ENCODE measurements around the gene MRPL1.
A peak's percentile ranks its signal among the peaks of the same experiment; 100 is the strongest.
"Not testable (repeated sequence)": the region's sequence is repeated elsewhere in the genome, so short reads cannot be mapped to it uniquely, and the experiment has no call there.

MRPL1 gene

DNA sequence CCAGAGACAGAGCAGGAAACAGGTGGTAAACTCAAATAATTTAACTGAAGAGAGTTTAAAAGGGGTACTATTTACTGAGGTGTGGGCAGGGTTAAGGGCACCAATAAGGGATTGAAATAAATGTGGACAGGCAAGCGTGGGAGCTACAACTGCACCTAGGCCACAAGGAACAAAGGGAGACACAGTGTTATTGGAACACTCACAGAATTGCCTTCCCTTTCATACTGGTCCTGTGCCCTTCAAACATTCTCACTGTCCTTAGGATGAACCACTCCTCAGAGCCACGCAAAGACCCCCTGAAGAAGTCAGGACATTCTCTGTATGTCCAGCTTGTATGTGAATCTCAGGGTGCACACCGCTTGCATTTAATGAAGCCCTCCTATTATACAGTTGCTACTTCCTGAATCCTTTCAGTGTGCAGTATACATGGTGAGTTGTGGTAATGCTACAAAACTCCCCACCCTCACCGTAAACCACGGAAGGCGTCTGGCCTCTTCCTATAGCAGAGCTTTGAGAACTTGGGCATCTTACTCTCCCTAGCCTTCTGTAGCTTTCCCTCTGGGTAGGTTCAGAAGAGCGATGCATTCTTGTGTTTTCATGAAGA, 9.6 kb upstream of the MRPL1 start:
- peak; percentile 68 for DNase-seq

DNA sequence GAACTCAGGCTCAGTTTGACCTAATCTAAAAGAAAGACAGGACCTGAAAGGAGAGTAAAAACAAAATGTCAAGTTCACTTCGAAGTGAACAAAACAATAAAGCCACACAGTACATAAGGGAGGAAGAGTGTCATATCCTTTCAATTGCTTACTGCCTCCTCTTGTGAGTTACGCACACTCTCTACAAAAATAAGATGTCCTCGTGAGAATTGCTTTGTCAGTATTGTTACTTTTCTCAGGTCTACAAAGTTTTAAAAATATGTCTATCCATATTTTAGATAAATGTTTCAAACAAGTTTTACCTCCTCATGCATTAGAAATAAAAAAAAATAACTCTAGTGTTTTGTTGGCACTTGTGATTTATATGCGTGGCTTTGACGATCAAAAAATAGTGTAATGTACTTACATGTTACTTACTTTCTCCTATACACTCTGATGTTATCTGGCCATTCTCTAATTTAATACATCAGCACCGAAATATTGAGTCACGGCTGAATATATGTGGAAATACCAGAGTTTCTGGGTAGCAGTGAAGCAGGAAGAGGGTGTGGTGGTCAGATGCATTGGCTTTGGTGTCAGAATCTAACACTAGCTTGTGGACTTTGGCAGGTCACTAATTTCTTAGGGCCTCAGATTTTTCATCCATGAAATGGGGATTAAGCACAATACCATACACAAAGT, 8.1 kb upstream of the MRPL1 start:
- peak; percentile 17 for DNase-seq

DNA sequence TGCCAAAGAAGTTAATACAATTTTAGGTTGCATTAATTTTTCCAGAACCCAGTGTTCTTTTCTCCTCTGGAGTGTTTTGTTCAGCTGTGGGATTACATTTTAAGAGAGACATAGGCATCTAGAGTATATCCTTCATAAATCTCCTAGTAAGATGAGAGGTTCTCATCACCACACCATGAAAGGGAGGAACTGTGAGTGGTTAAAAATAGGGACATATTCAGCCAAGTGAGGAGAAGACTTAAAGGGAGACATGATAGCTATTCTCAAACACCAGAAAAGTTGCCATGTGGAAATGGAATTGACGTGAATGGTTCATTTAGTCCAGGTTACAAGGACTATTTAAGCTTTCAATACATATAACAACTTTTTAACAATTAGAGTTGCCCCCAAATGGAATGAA, 6.5 kb upstream of the MRPL1 start:
- DNase-seq = no peak

DNA sequence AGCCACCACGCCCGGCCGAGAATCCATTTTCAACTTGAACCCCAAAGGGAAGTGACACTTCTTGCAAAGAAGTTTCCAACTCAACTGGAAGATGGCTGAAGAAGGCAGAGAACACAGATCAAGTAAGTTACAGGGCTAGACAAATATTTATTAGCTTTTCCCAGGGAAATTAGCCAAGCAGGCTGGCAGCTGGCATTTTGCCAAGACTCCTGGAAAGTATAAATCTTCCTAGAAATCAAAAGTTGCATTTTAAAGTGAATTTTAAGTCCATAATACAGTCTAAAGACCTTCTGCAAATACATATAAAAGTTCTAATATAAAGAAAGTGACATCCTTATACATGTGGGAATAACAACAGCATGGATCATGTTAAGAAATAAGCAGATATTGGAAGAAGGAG, 3.4 kb upstream of the MRPL1 start:
- DNase-seq = no peak

DNA sequence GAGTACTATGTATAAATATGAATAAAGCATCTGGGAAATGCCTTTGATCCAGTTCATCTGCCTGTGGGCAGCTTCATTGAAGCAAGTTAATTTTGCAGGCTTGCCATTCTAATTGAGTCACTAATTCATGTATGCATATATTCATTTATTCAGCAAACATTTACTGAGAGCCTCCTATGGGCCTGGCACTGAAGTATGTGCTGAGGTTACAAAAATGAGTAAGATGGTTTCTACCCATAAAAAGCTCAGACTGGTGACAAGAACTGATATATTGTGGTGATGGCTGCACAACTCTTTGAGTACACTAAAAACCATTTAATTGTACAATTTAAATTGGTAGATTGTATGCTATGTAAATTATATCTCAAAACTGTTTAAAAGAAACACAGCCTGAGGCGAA, 1.1 kb upstream of the MRPL1 start:
- DNase-seq = peak; percentile 40

DNA sequence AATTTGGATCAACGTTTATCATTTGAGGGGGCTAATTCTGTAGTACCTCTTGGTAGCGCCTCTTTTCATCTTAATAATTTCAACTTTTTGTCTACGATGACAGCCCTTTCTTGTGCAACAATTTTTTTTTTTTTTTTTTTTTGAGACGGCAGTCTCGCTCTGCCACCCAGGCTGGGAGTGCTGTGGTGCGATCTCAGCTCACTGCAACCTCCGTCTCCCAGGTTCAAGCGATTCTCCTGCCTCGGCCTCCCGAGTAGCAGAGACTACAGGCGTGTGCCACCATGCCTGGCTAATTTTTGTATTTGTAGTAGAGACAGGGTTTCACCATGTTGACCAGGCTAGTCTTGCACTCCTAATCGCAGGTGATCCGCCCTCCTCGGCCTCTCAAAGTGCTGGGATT, 711 bp downstream of the MRPL1 start:
- DNase-seq = not testable (repeated sequence)

DNA sequence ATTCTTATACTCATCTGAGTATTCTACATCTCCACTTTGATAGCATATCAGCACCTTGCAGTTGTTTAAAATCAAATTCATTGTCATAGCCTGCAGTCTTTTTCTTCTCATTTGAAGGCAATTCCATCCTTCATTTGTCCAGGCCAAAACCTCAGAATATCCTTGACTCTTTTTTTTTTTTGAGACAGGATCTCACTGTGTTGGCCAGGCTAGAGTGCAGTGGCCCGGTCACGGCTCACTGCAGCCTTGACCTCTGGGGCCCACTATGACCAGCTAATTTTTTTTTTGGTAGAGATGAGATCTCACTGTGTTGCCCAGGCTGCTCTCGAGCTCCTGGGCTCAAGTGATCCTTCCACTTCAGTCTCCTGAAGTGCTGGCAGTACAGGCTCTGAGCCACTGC, 2.6 kb downstream of the MRPL1 start:
- no peak for DNase-seq

DNA sequence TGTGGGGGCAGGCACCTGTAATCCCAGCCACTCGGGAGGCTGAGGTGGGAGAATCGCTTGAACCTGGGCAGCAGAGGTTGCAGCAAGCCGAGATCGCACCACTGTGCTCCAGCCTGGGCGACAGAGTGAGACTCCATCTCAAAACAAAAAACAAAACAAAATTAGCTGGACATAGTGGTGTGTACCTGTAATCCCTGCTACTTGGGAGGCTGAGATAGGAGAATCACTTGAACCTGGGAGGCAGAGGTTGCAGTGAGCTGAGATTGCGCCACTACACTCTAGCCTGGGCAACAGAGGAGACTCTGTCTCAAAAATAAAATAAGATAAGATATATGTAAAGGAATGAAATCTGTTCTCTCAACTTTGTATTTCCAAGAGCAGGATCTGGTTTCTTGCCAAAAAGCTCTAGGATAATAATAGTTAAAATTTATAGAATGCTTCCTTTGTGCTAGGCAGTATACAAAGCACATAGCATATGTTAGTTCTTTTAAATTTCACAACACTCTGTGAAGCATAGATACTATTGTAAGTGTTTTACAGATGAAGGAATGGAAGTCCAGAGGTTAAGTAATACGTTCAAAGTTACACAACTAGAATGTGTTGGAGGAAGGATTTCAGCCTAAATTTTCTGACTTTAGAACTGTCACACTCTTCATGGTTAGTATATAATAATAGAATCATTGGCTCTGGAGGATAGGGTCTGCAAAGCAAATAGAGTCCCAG, 10.3 kb downstream of the MRPL1 start:
- DNase-seq = no peak

DNA sequence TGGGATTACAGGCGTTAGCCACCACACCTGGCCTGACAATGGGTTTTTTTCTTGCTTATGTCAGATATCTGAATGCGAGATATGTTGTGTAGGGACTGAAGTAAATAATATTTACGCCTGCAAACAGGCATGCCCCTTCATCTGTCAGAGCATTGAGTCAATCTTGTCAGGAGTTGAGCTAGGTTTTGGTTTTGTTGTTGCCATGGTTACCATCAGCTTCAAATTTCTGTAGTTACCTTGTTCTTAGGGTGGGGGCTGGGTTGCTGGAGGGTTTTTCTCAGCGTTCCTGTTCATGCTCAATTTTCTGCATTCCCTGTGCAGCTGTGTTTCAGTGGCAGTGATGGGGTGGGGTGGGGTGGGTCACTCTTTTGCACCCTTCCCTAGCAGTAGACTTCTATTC, 14.5 kb downstream of the MRPL1 start:
- no peak for DNase-seq

DNA sequence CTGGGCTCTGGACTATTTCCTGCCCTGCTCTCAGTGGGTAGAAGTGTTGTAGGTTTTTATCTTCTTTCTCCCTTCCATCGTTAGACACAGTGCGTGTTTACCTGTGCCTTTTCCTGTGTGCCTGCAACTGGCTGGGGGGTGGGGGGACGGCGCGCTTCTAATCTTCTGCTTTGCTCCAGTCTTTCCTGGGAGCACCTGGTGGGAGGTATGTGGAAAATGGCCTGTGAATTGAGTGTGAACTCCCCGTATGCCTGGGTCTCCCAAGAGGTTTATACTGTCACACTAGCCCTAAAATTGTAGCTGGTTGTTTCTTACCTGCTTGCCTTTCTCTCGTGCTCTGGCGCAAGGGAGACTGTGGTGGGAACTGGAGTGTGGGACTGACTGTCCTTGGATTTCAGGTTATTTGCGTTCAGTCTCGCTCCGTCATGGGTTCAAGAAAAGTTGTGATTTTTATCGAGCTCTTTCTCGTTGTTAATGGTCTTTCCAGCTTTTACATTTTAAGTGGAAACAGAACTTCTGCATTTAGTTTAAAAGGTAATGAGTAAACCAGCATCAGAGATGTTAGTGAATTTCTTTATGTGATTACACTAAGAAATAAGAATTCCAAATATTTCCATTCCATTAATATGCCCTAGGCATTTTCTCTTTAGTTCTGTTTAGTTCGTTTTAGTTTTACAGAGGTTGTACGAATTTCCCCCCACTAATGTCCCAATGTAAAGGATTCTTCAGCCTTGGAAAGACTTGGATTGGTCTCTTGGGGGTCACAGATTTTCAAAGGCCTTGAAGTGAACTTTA, 15.3 kb downstream of the MRPL1 start:
- no peak for DNase-seq

DNA sequence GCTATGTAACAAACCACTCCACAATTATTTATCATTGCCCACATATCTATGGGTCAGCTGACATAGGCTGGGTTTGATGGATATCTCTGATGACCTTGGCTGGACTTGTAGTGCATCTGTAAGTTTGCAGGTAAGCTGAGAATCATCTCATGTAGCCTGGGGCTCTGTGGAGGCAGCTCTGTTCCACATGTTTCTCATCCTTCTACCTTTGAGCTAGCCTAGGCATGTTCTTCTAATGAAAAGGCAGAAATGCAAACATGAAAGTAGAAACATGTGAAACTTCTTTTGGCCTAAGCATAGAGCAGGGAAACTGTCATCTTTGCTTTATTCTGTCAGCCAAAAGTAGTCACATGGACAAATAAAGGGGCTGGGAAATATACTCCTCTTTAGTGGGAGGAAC, 18.2 kb downstream of the MRPL1 start:
- DNase-seq = no peak

DNA sequence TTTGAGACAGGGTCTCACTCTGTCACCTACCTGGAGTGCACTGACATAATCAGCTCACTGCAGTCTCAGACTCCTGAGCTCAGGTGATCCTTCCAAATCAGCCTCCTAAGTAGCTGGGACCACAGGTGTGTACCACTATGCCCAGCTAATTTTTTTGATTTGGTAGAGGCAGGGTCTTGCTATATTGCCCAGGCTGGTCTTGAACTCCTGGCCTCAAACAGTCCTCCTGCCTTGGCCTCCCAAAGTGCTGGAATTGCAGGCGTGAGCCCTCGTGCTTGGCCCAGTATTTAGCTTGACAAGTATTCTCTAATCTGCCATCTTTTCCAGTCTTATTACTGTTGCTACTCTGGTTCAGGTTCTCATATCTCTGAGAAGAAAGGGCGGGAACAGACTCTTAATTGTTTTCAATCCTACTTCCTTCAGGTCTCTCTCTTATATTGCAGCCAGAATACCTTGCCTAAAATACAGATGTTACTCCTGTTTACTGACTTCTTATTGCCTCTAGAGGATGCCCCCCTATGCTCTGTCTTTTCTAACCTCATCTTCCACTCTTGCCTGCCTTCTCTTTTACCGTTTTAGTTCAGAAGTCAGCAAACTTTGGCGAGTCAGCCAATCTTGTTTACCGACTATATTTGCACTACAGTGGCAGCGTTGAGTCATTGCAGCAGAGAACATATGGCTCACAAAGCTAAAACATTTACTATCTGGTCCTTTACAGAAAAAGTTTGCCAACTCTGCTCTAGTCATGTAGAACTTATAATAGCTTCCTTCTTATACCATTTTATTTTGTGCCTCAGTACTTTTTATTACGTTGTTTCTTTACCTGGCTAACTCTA, 19.0 kb downstream of the MRPL1 start:
- no peak for DNase-seq

DNA sequence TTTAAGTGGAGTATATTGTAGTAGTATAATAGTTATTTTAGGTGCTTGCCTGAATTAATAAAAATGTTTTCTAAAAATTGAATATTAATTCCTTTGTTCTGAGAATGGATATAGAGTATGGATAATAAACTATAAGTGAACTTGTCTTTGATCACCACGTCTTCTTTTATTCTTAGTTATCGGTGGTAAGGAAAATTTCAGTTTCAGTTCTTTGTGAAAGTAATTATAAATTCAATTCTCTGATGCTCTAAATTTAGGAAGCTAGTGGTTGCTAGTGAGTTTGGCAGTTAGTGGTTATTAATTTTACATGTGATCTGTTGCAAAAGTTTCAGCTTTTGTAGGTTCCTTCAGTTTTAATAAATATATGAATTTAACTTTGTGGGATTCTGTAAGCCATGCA, 30.8 kb downstream of the MRPL1 start:
- no peak for DNase-seq

DNA sequence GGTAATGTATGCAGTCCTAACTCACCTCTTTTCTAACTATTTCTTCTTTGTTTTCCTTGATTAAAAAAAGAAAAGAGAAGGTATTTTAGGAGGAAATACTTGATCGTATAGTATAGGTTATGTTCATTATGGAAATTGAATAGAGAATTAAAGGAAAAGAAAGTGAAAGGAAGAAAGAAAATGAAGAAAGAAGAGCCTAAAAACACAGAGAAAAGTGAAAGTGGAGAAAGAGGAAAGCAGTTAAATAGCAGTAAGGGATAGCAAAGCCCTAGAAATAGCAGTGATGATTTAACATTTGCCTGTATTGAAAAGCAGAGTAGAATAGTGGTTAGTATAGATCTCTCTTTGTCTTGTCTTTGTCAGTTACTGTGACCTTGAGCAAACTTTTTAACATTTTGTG, 37.0 kb downstream of the MRPL1 start:
- DNase-seq = no peak

DNA sequence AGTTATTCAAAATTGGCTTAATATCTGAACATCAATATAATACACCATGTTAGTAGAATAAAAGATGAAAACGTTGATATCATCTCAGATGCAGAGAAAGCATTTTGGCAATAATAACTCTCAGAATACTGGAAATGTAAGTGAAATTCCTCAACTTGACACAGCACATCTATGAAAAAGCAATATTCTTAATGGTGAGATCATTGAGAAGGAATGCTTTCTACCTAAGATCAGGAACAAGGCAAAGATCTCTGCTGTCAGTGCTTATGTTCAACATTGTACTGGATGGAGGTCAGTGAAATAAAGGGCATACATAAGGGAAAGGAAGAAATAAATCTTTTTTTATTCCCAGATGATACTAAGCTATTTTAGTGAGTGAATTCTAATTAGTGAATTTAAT, 40.6 kb downstream of the MRPL1 start:
- DNase-seq = no peak

DNA sequence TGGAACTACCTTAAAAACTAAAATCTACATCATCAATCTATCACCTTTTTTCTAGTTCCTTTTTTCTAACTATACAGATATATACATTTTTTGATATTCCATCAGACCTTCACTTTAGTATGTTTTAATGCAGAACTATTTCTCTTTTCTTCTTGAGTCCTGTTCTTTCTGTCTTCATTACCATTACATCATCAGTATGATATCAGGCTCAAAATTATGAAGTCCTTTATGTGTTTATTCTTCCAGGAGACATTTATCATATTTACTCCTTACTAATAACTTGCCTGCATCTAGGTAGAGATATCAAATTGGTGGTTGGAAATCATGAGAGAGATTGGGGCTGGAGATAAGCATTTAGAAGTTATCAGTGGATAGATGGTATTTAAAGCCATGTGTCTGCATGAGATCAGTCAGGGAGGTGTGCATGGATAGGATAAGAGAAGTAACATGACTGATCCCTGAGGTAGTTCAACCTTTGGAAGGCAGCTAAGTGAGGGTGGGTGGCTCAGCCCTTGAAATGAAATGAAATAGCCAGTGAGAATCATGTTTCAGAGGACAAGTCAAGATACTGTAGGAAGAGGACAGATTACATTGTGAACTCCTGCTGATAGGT, 43.1 kb downstream of the MRPL1 start:
- DNase-seq = no peak

DNA sequence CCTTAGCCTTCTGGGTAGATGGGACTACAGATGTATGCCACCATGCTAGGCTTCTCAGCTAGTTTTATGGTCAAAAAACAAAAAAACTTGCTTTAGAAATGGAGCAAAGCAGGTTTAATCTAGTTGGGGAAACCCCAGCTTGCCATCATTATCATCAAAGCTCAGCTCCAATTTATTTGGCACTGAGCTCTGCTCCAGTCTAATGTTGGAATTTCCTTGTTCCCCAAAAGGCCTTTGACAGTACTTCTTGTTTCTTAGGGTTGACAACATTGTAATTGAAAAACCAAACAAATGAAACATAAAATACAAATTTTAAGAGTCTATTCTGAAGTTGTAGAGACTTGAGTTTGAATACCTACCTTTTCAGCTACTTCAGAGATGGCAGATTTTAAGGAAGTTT, 48.0 kb downstream of the MRPL1 start:
- no peak for DNase-seq

DNA sequence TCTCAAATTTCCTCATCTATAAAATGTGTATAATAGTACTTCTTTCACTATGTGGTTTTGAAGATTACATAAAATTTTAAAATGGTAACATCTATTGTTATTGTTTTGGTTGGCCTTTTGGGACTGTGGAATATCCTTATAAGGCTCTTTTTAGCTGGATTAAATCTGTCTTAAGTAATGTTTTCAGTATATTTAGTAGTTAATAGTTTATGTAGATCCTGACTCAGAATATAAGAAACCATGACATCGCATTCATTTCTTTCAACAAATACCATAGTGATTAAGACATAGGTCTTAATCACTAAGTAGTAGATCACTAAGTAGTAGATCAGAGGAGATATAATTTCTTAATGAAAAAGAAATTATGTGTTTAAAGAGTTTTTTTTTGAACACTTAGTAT, 48.5 kb downstream of the MRPL1 start:
- DNase-seq = no peak

DNA sequence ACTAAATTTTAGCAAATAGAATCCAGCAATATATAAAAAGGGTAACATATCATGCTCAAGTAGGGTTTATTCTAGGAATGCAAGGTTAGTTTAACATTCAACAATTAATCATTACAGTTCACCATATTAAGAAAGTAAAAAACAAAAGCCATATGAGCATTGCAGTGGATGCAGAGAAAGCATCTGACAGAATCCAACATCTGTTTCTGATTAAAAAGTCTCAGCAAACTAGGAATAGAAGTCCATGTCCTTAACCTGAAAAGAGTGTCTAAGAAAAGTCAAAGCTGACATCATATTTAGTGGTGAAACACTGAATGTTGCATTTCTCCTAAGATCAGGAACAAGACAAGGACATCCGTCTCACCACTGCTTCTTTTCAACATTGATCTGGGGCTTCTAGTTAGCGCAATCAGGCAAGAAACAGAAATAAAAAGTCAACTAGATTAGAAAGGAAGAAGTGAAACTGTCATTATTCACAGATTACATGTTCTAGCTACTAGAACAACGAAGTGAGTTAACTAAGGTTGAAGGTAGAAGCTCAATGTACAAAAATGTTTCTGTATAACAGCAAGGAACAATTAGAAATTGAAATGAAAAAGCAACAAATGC, 49.3 kb downstream of the MRPL1 start:
- no peak for DNase-seq

DNA sequence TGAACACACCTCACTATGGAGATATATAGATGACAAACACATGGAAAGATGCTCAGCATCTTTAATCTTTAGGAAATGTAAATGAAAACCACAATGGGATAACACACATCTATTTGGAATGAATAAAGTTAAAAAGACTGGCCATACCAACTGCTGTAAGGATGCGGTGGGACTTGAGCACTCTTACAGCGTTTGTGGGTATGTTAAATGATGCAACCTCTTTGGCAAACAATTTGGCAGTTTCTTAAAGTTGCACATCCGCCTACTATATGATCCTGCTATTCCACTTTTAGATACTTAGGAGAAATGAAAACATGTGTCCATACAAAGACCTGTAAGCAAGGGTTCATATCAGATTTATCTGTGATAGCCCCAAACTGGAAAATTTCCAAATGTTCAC, 50.7 kb downstream of the MRPL1 start:
- DNase-seq = no peak

DNA sequence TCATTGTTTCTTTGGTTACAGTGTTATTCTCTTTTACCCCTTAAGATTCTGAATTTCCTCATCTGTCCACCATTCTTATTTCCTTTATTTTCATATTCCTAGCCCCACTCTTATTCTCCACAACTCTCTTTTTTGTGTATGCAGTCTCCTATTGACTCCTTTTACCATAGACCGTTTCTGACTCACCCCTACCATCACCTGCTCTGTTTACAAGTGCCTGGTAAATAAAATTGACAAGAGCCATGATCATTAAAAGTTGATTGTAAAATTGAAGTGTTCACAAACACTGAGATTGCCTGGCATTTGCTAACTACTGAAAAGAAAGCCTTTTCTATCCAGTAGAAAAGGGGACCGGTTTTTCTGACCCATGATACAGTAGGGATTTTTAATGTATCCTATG, 54.4 kb downstream of the MRPL1 start:
- DNase-seq = no peak

DNA sequence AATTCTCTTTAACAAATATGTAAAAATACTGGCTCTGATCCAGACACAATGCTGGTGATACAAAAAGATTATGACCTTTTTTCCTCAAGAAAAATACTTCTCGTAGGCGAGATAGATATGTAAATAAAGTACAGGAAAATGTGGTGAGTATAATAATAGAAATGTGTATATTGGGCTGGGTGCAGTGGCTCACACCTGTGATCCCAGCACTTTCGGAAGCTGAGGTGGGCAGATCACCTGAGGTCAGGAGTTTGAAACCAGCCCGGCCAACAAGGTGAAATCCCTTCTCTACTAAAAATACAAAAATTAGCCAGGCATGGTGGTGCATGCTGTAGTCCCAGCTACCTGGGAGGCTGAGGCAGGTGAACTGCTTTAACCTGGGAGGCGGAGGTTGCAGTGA, 55.0 kb downstream of the MRPL1 start:
- no peak for DNase-seq
